ENCODE results near the gene TEAD1.

DNA sequence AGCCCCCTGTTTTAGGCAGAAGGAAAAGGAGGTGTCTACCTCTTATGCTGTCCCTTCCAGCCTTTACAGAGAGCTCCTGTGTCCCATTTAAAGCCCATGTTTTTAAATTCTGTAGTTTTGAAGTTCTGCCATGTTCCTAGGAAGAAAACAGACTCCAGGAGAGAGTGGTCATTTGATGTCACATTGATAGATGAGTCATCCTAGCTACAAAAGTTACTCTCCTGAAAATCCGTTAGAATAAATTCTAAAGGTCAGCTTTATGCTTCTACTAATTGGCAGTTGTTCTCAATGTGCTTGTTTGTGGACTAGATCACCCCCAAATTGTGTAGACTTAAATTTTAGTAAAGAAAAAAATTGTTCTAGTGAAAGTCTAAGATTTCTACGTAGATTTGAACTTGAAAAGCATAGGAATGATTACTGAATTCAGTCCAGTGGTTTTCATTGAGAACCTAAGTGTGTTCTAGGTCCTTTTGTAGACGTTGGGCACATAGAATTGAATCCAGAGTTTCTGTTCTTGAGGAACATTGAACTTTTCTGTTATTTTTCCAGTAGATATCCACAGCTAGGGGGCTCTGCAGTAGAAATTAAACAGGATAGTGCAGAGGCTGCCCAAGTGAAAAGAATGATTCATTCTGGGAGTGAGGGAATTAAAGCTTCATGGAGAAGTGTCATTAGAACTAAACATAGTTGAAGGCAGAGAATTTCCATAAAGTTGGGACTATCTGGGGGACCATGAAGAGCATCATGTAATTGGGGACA, 194.3 kb downstream of the TEAD1 start:
- TF ChIP-seq, protein P1, sequence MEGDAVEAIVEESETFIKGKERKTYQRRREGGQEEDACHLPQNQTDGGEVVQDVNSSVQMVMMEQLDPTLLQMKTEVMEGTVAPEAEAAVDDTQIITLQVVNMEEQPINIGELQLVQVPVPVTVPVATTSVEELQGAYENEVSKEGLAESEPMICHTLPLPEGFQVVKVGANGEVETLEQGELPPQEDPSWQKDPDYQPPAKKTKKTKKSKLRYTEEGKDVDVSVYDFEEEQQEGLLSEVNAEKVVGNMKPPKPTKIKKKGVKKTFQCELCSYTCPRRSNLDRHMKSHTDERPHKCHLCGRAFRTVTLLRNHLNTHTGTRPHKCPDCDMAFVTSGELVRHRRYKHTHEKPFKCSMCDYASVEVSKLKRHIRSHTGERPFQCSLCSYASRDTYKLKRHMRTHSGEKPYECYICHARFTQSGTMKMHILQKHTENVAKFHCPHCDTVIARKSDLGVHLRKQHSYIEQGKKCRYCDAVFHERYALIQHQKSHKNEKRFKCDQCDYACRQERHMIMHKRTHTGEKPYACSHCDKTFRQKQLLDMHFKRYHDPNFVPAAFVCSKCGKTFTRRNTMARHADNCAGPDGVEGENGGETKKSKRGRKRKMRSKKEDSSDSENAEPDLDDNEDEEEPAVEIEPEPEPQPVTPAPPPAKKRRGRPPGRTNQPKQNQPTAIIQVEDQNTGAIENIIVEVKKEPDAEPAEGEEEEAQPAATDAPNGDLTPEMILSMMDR (IDR thresholded peaks at IDR 0.05; ENCODE audit: low read length): 0 out of 2 replicates have a peak, but pooled peaks have one; percentile 7
- TF ChIP-seq EZH2 (optimal IDR thresholded peaks at IDR 0.05; ENCODE audit: low read depth, low read length) (no peak), EZH2phosphoT487 (IDR thresholded peaks at IDR 0.05; ENCODE audit: low read length) (no peak)
